ENCODE measurements around the gene PIP5KL1. TPM values are rescaled to one million over a fixed set of nuclear protein-coding genes. Genes with fewer than 3 reads are reported as not detected.

The PIP5KL1 gene
- total and polyA plus RNA-seq, 2 experiments from 2014 or later, result 1.4 to 1.6 TPM

- Histone ChIP-seq H3K4me2 (peak overlapping the region; percentile 46), H3K4me3 (no peak overlapping the region), H3K4me1 (ENCODE audit: insufficient read depth) (peaks cover 63% of the 10 kb centered on the region), H3K36me3 (replicated peaks; ENCODE audit: insufficient read depth, low read depth) (no peaks in the 10 kb centered on the region), H2AFZ (no peak overlapping the region), H3K27ac (peak overlapping the region; percentile 94), H4K20me1 (ENCODE audit: insufficient read depth, poor library complexity, severe bottlenecking) (peaks cover 11% of the 10 kb centered on the region), H3K9me2 (replicated peaks; ENCODE audit: insufficient read depth) (no peaks in the 10 kb centered on the region), H3K9me3 (ENCODE audit: low read depth) (no peaks in the 10 kb centered on the region), H3K79me2 (peaks cover 90% of the 10 kb centered on the region), H3K27me3 (no peaks in the 10 kb centered on the region)
- TF ChIP-seq CTCF (IDR thresholded peaks at IDR 0.05; ENCODE audit: poor library complexity) (no peak), EZH2phosphoT487 (IDR thresholded peaks at IDR 0.05; ENCODE audit: low read depth, severe bottlenecking, unreplicated experiment) (no peak), EZH2 (IDR thresholded peaks at IDR 0.05; ENCODE audit: borderline replicate concordance) (no peak)
- DNase-seq (ENCODE audit: low spot score), result no peak
- WGBS (ENCODE audit: low lambda C conversion rate, missing lambda C conversion rate), result 62% methylated on average over 3 of the region's 3 CpGs
These were observed 31.7 kb upstream of the PIP5KL1 start for GRCh38 chr9:127962278-127962677.

GRCh38 chr9:127961613-127962155, 31.1 kb upstream of the PIP5KL1 start:
- Histone ChIP-seq H3K79me2 (peaks cover 90% of the 10 kb centered on the region), H3K4me1 (ENCODE audit: insufficient read depth) (peaks cover 59% of the 10 kb centered on the region), H3K27me3 (no peaks in the 10 kb centered on the region), H3K36me3 (replicated peaks; ENCODE audit: insufficient read depth, low read depth) (no peaks in the 10 kb centered on the region), H3K4me3 (no peak overlapping the region), H3K9me2 (replicated peaks; ENCODE audit: insufficient read depth) (no peaks in the 10 kb centered on the region), H4K20me1 (ENCODE audit: insufficient read depth, poor library complexity, severe bottlenecking) (peaks cover 12% of the 10 kb centered on the region), H2AFZ (no peak overlapping the region), H3K27ac (peak overlapping the region; percentile 87), H3K9me3 (ENCODE audit: low read depth) (no peaks in the 10 kb centered on the region), H3K4me2 (no peak overlapping the region)
- TF ChIP-seq EZH2 (IDR thresholded peaks at IDR 0.05; ENCODE audit: borderline replicate concordance) (no peak), CTCF (IDR thresholded peaks at IDR 0.05; ENCODE audit: poor library complexity) (no peak), EZH2phosphoT487 (IDR thresholded peaks at IDR 0.05; ENCODE audit: low read depth, severe bottlenecking, unreplicated experiment) (no peak)
- WGBS (ENCODE audit: low lambda C conversion rate, missing lambda C conversion rate), result over 99% methylated on average over 13 of the region's 13 CpGs
- DNase-seq (ENCODE audit: low spot score), result no peak

- H3K9me2 ChIP-seq (replicated peaks; ENCODE audit: insufficient read depth), result no peaks in the 10 kb centered on the region
- DNase-seq (ENCODE audit: low spot score), result no peak
- no peak overlapping the region for H3K4me3 ChIP-seq
- peak overlapping the region; percentile 87 for H3K27ac ChIP-seq
- H4K20me1 ChIP-seq (ENCODE audit: insufficient read depth, poor library complexity, severe bottlenecking), result peaks cover 18% of the 10 kb centered on the region
- 100% methylated on average over 2 of the region's 2 CpGs for WGBS (ENCODE audit: low lambda C conversion rate, missing lambda C conversion rate)
- no peak overlapping the region for H3K4me2 ChIP-seq
- peaks cover 90% of the 10 kb centered on the region for H3K79me2 ChIP-seq
- peaks cover 59% of the 10 kb centered on the region for H3K4me1 ChIP-seq (ENCODE audit: insufficient read depth)
- no peaks in the 10 kb centered on the region for H3K27me3 ChIP-seq
- no peaks in the 10 kb centered on the region for H3K9me3 ChIP-seq (ENCODE audit: low read depth)
- H3K36me3 ChIP-seq (replicated peaks; ENCODE audit: insufficient read depth, low read depth), result no peaks in the 10 kb centered on the region
- TF ChIP-seq EZH2 (IDR thresholded peaks at IDR 0.05; ENCODE audit: borderline replicate concordance) (no peak), EZH2phosphoT487 (IDR thresholded peaks at IDR 0.05; ENCODE audit: low read depth, severe bottlenecking, unreplicated experiment) (no peak), CTCF (IDR thresholded peaks at IDR 0.05; ENCODE audit: poor library complexity) (no peak)
- H2AFZ ChIP-seq, result no peak overlapping the region
These were observed 30.5 kb upstream of the PIP5KL1 start for GRCh38 chr9:127961155-127961490.
